ENCODE measurements around the gene EXOC3L2.

The EXOC3L2 gene

DNA sequence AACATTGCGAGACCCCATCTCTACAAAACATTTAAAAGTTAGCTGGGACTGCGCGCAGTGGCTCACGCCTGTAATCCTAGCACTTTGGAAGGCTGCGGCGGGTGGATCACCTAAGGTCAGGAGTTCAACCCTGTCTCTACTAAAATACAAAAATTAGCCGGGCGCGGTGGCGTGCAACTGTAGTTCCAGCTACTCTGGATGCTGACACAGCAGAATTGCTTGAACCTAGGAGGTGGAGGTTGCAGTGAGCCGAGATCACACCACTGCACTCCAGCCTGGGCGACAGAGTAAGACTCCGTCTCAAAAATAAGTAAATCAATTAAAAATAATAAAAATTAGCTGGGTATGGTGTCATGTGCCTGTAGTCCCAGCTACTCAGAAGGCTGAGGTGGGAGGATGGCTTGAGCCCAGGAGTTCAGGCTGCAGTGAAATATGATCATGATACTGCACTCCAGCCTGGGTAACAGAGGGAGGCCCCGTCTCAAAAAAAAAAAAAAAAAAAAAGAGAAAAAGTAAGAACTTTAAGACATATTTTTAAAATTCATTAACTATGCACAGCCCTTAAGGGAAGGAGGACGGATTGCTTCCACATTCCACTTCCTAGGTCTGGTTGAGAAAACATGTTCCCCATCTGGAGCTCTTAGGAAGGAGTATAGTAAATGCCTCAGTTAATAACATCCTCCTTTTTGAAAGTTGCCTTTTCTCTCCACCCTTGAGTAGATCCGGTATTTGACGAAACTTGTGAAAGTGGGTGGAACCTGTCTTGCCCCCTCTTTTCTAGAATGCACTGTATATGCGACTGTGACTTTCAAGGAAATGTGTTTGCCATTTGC, 26.1 kb downstream of the EXOC3L2 start:
- DNase-seq, result no peak

DNA sequence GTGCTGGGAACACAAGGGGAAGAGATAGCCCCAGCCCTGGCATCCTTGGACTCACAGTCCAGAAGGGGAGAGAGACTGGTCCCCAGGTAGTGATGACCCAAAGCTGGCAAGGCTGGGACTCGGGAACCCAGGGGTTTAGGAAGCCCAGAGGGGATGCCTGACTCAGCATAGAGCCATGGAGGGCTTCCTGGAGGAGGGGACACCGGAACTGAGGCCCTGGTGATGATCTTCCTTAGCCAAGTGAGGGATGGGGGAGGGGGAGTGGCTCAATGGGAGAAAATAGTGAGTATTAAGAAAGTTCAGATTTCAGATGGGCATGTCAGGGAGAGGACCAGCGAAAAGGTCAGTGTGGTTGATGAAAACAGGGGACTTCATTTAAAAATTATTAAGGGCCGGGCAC, 26.8 kb downstream of the EXOC3L2 start:
- DNase-seq, result no peak

DNA sequence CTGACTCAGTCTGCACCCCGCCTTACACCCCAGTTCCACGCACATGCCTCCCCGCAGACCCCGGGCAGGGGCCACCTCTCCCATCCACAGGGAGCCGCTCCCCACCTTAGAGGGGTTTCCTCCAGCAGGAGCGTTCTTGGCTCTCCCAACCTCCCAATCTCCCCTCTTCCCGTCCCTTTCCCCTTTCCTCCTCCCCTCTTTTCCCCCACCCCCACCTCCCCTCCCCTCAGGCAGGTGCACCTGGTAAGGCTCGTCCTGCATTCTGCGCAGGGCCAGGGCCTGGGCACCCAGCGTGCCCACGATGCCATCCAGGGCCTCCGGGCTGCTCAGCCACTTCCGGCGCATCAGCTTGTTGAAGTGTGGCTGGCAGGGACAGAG, 27.3 kb downstream of the EXOC3L2 start:
- no peak for DNase-seq

DNA sequence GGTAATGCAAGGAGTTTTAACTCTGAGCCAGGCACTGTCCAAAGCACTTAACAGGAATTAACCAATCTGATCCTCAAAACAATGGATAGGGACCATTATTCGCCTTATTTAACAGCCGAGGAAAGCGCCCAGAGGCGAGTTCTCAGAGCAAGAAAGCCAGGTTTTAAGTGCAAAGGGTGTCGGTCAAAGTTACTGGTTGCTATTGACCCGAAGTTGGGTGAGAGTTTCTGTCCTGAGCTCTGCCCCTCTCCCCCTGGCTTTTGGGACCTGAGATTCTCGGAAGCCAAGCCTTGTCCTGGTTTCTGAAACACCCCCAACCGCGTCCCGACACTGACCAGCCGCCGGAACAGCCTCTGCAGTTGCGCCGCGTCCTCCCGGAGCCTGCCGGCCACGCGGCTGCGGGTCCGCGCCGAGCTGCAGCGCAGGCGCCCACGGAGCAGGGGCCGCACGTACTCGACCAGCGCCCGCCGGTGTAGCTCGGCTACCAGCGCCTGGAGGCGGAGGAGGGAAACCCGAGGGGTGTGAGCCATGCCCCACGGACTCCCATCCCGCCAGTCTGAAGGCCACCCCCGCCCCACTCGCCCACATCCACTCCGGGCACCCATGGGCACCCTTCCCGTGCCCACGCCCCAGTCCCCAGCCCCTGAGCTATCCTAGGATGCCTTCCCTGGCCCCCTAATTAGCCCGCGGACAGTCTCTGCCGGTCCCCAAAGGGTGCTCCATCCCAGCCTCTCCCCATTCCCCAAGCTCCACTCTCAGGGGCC, 27.8 kb downstream of the EXOC3L2 start:
- no peak for DNase-seq

DNA sequence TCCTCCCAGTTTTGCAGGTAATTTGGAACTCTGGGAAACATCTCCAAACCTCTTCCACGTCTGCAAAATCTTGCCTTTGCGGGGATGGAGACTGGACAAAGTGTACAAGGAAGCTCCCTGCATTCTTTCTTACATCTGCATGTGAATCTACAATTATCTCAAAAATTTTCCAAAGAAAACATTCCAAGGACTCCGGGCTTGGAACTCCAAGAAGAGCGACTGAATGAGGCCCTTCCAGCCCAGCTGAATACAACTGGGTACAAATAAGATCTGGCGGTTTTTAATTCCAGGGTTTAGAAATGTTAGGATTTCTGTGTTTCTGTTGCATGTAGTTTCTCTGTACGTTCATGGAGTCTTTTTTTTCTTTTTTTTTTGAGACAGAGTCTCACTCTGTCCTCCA, 28.5 kb downstream of the EXOC3L2 start:
- no peak for DNase-seq

DNA sequence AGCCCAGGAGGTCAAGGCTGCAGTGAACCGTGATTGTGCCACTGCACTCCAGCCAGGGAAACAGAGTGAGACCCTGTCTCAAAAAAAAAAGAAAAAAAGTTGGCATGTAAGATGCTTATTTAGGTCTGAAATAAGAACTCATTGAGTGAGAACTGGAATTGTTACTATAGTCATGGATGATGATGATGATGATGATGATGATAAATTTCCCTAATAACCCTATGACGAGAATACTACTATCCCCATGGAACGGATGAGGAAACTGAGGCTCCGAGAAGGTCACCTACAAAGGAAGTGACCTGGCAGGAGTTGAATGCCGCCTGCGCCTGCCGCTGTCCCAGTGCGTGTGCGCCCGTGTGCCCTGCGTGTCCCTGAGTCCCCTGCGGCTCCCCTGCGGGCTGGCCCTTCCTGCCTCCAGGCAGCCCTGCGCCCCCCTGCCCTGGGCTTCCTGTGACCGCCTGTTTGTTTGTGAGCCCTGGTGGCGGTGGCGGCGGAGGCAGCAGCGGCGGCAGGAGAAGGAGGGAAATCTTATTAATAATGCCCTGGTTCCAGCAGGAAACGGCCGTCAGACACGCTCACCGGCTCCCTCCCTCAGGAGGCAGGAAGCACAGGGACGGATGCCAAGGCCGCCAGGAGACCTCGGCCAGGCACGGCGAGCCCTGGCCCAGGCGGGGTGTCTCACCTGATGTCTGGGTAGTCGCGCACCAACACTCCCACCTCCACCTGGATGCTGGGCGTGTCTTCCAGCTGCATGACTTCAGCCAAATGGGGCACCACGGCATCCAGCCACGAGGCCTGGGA, 29.6 kb downstream of the EXOC3L2 start:
- peak; percentile 46 for DNase-seq

DNA sequence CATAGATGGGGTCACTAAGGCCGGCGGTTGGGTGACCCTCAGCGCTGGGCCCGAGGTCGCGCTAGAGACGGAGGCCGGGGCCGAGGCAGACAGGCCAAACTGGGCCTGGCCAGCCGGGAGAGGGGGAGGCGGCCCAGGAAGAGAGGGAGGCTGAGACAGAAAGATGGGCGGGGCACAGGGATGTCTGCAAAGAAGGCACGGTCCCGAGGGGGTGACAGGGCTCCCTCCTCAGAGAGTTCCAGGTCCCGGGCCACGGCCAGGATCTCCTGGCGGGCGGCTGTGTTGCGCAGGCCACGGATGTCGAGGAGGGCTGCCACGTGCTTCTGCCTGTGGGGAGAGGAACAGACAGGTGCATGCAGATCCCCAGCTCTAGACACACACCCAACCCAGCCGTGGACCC, 32.2 kb downstream of the EXOC3L2 start:
- no peak for DNase-seq

DNA sequence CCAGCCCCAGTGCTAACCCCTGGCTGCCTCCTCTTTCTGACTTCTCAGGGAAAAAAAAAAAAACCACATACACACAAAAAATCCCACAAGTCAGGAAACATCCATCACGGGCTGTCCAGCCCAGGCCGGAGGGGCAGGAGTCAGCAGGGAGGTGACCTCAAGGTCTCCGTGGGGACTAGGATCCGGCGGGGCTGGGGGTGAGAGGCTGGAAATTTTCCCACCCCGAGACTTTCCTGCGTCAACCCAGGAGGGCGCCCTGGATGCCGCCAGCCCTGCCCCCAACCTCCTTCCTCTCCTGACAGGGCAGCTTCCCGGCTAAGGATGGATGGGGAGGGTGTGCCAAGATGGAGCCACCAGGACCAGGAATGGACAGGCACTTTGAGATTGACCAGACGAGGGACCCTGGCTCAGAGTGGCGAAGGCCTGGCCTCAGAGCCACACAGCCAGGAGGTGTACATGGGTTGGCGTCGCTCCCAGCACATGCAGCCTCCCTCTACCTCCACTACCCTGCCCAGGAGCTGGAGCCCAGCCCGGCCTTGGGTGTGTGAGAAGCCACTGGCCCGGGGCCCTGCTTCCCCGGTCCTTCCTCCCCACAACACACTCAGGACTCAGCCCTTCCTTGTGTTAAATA, 33.3 kb downstream of the EXOC3L2 start:
- peak; percentile 64 for DNase-seq

DNA sequence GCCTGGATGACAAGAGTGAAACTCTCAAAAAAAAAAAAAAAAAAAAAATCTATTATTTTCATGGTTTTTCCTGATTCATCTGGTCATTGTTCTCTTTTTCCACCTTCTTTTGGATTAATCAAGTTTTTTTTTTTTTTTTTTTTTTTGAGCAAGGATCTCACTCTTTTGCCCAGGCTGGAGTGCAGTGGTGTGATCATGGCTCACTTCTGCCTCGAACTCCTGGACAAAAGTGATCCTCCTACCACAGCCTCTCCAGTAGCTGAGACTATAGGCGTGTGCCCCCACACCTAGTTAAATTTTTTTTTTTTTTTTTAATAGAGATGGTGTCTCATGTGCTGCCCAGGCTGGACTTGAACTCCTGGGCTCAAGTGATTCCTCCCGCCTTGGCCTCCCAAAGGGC, 38.9 kb downstream of the EXOC3L2 start:
- DNase-seq, result no peak

DNA sequence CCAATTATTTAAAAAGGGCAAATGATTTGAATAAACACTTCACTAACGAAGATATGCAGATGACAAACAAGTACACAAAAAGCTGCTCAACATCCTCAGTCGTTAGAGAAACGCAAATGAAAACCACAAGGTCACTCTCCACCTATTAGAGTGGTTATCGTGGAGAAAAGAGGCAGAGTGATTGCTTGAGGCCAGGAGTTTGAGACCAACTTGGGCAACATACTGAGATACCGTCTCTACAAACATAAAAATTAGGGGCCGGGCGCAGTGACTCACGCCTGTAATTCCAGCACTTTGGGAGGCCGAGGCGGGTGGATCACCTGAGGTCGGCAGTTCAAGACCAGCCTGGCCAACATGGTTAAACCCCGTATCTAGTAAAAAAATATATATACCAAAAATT, 39.4 kb downstream of the EXOC3L2 start:
- no peak for DNase-seq

DNA sequence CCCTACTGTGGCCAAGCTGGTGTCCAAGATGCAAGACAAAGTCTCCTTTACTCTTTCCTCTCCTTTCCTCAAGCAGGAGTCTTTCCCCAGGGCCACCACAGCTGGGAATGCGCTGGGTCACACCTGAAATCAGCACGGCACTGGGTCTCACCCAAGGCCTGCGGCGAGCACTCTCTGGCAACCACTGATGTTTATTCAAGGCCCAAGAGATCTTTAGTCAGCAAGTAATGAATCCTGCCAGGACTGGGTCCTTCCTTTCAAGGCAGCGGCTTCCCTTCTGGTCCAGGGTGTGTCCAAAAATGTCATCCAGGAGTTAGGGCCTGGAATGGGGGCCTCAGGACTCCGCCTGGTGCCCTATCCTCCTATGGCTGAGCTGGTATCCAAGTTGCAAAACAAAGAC, 42.6 kb downstream of the EXOC3L2 start:
- DNase-seq, result no peak

DNA sequence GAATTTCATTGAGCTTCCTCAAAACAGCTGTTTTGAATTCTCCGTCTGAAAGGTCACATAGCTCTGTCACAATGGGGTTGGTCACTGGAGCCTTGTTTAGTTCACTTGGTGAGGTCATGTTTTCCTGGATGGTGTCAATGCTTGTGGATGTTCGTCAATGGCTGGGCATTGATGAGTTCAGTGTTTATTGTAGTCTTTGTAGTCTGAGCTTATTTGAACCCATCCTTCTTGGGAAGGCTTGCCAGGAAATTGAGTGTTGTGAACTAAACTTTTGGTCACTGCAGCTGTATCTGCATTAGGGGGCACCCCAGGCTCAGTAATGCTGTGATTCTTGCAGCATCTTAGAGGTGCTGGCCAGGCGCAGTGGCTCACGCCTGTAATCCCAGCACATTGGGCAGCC, 44.6 kb downstream of the EXOC3L2 start:
- peak; percentile 64 for DNase-seq

DNA sequence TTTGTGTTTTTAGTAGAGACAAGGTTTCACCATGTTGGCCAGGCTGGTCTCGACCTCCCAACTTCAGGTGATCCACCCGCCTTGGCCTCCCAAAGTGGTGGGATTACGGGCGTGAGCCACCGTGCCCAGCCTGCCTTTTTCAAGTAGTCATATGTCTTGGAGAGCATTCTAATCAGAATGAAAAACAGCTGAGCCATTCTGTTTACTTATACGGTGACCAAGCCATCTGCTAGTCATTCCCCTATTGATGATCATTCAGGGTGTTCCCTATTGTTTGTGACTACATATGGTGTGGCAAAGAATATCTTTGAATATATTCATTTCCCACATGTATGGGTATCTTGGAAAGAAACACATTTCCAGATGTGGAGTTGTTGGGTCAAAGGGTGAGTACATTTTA, 49.4 kb downstream of the EXOC3L2 start:
- no peak for DNase-seq

DNA sequence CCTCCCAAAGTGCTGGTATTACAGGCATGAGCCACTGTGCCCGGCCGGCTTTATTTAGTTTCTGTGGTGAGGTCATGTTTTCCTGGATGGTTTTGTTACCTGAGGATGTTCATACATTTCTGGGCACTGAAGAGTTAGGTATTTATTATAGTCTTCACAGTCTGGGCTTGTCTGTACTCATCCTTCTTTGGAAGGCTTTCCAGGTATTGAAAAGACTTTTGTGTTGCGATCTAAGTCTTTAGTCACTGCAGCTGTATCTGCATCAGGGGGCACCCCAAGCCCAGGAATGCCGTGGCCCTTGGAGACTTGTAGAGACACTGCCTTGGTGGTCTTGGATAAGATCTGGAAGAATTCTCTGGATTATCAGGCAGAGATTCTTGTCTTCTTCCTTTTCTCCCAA, 53.8 kb downstream of the EXOC3L2 start:
- DNase-seq, result no peak

DNA sequence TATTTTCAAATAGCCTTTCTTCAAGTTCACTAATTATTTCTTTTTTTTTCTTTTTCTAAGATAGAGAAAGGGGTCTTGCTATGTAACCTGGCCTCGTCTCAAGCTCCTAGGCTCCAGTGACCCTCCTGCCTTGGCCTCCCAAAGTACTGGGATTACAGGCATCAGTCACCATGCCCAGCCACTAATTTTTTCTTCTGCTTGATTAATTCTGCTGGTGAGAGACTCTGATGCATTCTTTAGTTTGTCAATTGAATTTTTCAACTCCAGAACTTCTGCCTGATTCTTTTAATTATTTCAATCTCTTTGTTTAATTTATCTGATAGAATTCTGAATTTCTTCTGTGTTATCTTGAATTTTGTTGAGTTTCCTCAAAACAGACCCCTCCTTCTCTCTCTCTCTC, 55.2 kb downstream of the EXOC3L2 start:
- no peak for DNase-seq

DNA sequence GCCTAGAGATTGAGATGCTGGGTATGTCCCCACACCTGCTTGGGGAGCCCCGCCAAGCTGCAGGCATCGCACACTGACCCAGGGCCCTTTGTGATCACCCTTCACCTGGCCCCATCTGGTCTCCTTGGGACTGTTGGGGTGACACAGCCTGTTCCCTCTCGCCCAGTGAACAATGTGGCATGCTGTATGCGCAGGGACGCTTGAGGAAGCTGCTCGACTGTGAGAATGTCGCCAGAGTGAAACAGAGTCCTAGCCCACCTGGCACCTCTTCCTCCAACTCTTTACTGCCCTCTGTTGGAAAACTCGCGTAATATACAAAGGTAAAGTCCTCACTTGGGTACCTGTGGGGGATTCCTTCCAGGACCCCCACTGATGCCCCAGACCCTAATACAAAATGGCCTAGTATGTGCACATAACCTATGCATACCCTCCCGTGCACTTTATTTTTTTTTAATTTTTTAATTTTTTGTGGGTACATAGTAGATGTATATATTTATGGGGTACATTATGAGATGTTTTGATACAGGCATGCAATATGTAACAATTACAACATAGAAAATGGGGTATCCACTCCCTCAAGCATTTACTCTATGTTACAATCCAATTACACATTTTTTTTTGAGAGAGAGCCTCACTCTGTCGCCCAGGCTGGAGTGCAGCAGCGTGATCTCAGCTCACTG, 57.6 kb downstream of the EXOC3L2 start:
- peak; percentile 25 for DNase-seq

DNA sequence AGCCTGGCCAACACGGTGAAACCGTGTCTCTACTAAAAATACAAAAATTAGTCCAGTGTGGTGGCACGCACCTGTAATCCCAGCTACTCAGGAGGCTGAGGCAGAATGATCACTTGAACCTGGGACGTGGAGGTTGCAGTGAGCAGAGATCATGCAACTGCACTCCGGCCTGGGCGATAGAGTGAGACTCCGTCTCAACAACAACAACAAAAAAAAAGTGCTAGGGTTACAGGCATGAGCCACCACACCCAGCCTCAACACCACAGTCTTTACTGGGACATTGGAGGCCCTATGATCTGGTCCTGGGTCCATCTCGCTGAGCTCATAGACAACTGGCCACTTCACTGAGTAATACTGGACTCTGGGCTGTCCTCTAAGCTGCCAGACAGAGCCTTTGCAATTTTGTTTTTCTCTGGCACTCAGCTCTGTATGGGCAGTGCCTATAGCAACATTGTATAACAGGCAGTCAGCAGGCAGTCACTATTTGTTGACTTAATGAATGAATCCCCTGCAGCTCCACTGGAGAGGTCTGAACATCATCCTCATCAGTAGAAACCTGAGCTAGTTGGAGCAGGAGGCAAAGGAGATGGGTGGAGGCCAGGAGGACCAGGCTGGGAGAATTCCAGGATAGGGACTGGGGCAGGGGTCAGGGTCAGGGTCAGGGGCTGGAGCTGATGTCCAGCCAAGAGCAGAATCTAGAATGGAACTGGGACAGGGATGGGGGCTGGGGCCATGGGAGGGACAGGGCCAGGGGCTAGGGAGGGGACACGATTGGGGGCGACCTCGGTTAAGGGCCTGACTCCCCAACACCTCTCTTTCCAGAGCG, 58.5 kb downstream of the EXOC3L2 start:
- peak; percentile 19 for DNase-seq

DNA sequence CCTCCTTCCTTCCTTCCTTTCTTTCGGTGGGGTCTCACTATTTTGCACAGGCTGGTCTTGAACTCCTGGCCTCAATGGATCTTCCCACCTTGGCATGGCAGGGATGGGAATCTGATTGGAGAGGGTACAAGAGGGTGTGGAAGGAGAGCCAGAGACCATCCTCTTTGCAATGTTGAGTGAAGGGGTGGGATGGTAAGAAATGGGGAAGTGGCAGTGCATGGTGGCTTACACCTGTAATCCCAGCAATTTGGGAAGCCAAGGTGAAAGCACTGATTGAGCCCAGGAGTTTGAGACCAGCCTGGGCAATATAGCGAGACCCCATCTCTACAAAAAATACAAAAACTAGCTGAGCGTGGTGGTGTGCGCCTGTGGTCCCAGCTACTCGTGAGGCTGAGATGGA, 61.1 kb downstream of the EXOC3L2 start:
- no peak for DNase-seq

DNA sequence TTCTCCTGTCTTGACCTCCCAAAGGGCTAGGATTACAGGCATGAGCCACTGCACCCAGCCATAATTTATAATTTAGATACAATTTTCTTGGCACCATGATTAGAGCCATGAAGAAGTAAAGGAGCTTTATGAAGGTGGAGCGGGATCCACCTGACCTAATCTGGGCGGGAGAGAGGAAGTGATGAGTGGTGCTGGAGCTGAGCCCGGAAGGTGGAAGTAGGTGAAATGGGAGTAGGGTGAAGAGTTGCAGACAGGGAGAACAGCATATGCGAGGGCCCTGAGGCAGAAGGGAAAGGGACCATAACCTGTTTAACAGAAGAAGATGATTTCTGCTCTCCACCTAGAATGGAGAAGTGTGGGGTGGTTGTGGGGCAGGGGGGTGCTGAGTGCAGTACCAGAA, 62.4 kb downstream of the EXOC3L2 start:
- no peak for DNase-seq

DNA sequence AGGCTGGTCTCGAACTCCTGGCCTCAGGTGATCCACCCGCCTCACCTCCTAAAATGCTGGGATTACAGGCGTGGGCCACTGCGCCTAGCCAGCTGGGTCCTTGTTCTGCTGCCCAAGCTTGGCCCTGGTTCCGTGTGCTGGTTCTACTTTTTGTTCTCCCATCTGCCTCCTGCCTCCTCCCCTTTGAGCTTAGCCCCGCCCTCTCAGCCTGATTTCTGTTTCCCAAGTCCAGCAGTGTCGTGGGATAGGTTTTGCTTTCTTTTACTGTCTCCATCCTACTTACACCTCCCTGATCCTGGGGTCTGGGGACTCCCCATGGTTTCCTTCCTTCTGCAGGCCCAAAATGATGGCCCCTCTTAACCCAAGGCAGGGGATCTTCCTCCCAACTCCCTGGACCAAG, 64.3 kb downstream of the EXOC3L2 start:
- no peak for DNase-seq

DNA sequence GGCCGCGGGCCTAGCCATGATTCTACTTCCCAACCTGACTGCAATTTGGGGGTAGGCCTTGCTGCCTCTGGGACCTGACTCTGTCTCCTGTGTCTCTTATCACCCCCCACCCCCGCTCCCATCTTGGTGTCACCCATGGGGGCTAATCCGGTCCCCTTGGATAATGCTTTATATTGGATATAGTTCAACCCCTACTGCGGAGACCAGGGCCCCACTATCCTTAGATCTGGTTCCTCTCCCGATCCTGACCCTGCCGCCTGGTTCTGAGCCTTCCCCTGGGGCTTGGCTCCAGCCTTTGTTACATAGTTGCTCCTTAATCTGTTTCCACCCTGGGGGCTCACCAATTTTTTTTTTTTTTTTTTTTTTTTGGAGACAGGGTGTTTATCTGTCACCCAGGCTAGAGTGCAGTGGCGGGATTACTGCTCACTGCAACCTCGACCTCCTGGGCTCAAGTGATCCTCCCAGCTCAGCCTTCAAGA, 65.3 kb downstream of the EXOC3L2 start:
- no peak for DNase-seq
